Measurements from ENCODE around the gene RNF31.

RNF31 gene

DNA sequence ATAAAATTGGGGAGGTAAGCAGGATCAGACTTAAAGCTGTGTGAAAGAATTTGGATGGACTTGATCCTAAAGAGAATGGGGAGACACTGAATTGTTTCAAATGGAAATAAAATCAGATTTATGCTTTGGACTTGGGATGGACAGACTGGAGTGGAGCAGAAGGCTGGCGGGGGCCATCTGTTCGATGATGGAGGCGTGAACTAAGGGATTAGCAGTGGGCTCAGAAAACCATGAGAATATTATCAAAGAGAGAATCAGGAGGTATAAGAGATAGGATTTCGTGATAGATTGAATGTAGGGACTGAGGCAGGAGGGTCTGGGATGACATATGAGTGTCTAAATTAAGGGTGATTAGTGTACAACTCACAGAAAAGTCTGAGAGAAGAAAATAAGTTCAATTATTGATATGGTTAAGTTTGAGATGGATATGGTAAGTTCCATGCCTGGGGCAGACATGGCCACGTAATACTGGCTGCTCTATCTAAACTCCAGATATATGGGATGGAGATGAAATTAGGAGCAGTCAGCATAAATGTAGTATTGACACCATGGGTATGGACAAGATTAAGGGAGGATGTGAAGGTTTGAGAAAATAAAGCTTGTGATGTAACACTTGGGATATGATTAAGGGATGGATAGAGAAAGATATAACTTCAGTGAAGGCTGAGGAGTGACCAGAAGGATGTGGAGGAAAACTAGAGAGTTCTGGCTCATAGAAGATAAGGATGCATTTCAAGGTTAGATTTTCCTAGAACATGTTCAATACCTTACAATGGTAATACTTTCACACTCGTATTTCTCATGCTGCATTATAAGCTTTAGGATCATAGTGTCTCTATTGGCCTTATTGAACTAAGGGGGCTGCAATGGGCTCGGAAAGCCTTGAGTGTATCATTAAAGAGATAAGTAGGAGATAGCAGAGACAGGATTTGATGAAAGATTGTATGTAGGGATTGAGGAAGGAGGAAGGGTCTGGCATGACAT lies 57.2 kb downstream of the RNF31 start:
- DNase-seq = no peak

DNA sequence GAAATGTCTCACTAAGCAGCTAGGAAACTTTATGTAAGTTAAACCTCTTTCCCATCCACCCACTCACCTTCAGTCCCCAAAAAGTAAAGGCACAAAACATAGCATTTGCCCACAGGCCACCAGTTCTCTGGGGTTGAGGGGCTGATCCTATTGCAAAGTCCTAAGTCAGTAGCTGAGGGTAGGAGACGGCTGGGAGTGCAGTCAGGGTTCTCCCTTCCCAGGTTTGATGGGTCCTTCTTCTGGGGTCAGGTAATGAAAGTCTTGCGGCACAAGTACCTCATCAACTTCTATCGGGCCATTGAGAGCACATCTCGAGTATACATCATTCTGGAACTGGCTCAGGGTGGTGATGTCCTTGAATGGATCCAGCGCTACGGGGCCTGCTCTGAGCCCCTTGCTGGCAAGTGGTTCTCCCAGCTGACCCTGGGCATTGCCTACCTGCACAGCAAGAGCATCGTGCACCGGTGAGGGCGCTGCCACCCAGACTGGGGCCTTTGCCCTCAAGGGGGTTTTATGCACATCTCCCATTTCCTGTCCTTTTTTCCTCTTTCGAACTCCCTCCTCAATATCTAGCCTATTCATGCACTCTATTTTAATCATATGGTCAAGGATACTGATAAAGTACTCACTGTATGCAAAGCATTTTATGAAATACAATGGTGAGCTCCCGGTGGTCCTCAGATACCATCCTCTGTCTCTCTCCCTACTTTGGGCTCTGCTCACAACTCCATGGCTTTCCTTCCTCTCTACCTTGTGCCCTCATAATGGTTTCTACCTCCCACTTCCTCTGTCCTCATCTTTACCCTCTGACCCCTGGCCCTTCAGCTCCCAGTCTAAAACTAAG lies 59.2 kb downstream of the RNF31 start:
- DNase-seq = no peak

DNA sequence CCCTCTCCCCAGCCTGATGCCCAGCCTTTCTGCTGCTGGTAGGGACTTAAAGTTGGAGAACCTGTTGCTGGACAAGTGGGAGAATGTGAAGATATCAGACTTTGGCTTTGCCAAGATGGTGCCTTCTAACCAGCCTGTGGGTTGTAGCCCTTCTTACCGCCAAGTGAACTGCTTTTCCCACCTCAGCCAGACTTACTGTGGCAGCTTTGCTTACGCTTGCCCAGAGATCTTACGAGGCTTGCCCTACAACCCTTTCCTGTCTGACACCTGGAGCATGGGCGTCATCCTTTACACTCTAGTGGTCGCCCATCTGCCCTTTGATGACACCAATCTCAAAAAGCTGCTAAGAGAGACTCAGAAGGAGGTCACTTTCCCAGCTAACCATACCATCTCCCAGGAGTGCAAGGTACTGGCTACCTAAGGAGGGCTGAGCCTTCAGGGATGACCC lies 59.8 kb downstream of the RNF31 start:
- DNase-seq = no peak

DNA sequence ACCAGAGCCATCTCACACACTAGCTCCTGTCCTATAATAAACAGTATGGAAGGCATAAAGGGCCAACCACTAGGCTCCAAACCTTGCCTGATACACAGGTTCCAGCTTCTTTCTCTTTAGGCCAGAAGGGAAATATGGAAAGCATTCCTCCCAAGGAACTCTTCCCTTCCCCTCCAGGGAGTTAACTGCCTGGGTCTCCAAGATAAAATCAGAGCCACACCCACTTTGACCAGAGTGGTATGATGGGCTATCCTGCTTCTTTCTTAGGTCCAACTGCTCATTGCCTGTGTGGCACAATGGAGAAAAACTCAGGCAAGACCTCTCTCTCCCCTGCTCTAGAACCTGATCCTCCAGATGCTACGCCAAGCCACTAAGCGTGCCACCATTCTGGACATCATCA lies 60.3 kb downstream of the RNF31 start:
- DNase-seq = no peak

All from amniotic stem cell (primary cell).